HG02970 (cell line): ENCODE results near the gene CLDN11.

ENCODE experiments used
- ATAC-seq: cut with Tn5 transposase; IDR thresholded peaks from one replicate; pipeline ENCODE4 v1.9.1; 2021; ENCODE audit warnings: mild to moderate bottlenecking, moderate library complexity, moderate number of reproducible peaks; ENCODE audit not compliant: unreplicated experiment, low FRiP score

The CLDN11 gene

GRCh38 chr3:170425491-170426239 lies 7.0 kb downstream of the CLDN11 start:
- ATAC-seq: no peak

- no peak for ATAC-seq
These were observed 7.7 kb downstream of the CLDN11 start for GRCh38 chr3:170426240-170426797.

GRCh38 chr3:170428095-170428494 lies 9.4 kb downstream of the CLDN11 start:
- ATAC-seq: no peak

- ATAC-seq: no peak
These were observed 10.4 kb downstream of the CLDN11 start for GRCh38 chr3:170429050-170429449.

DNA sequence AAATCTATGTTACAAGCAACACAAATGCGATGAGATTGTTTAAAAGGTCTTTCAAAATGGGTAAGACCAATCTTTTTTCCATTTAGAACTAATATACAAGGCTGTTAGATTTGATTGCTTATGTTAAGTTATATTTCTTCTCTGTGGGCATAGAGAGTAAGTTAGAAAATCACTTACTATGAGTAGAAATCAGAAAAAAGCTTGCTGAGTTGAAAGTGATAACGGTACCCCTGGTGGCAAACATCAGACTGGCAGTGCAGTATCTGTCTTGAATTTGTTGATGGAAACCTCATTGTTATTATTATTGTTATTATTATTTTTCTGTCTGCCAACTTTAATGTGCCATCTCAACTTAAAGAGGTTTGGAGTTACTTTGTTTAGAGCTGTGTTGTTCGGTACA lies 12.4 kb downstream of the CLDN11 start:
- no peak for ATAC-seq

GRCh38 chr3:170432416-170432815 lies 13.7 kb downstream of the CLDN11 start:
- ATAC-seq: no peak

DNA sequence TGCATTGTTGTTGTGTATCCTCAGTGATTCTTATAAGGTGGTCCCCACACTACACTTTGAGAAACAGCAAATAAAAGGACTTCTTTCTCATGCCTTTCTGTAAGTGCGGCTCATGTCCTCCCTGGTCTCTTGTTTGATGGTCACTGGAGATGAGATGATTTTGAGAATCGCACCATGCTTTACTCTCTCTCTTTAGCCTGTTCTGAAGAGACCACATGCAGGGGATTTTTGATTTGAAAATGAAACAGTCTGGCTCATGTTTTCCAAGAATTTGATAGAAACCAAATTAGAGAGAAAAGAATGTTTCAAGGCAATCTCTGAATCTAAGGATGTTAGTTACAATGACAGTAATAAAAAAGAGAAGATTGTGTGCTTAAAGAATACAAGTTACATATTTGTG lies 18.0 kb downstream of the CLDN11 start:
- no peak for ATAC-seq

DNA sequence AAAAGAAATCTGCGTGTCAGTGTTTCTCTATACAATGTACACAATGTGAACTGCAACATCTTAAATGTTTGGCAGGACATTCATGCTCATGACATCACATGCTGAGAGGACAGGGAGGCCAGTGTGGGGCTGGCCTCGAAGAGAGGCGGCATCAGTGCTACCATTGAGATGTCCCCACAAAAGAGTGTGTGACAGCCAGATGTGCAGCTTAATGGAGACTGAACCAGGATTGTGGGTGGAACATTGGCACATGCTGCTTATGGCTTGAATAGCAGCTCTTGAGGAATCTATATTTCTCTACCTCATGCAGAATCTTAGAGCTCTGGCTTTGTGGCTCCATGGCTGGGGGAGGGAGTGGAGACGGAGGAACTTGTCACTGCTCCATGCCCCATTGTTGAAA lies 18.5 kb downstream of the CLDN11 start:
- ATAC-seq: no peak

GRCh38 chr3:170437696-170438407 lies 19.2 kb downstream of the CLDN11 start:
- ATAC-seq: no peak

DNA sequence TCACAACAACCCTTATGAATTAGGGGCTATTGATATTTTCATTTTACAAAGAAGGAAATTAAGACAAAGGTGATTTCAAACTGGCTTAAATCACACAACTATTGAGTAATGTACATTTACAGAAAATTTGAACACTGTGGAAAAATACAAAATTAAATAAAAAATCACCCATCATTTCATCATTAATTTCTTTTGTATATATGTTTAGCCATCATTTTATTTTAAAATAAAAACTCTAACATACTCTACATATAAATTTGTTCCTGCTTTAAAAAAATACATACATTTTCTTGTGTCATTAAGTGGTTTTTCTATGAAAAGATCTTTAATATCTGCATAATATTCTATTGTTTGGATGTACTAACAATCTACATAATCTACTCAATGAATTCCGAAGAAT lies 20.2 kb downstream of the CLDN11 start:
- ATAC-seq: no peak

DNA sequence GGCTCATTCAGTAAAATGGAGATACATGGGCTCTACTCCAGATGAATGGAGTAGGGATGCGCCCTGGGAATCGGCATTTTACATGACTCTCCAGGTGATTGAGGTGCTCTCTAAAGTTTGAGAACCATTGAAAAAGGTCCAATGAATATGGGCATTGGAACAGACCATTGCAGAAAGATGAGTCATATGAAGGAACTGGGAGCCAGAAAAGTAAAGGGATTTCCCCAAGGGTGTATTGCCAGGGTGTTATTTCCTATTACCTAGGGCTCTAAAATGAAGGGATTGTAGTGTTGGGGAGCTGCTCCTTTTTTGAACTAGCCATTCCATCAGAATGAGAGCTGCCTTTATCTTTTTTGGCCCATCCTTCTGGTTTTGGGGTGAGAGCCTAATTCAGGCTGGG lies 21.7 kb downstream of the CLDN11 start:
- ATAC-seq: no peak

- ATAC-seq: no peak
These were observed 22.7 kb downstream of the CLDN11 start for GRCh38 chr3:170441412-170441811.

DNA sequence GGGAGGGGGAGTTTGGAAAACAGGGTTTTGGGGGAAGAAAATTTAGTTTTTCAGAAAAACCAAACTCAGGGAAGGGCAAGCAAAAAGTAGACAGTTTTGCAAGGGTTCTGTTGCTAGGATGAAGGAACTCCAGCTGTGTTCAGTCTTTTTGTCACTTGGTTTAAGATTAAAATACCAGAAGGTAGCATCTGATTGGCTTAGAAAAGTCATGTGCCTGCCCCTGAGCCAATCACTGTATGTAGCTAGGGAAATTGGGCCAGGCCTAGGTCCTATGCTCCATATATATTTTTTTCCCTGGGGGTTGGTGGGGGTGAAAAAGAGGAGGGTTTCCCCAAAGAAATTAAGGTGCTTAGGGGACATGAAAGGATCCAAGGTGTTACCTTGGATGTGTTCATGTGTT lies 24.3 kb downstream of the CLDN11 start:
- no peak for ATAC-seq

GRCh38 chr3:170443457-170443856 lies 24.8 kb downstream of the CLDN11 start:
- ATAC-seq: no peak

DNA sequence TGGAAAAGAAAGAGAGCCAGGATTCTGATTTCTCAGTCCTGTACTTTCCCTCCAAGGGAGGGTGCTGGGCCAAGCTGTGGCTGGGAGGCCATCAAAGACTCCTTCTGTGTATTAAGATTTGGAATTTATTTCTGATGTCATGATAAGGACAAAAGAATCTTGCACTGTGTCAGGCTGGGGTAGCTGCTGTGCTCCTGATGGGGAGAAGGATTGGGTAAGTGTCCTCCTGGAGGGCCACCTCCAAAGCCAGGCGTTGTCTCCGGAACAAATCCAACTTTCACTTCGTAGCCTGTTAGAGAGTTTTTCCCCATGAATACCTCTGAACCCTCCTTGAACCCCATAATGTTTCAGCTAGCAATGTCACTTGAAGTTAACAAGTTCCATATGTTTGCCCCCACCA lies 29.9 kb downstream of the CLDN11 start:
- no peak for ATAC-seq

- no peak for ATAC-seq
These were observed 31.4 kb downstream of the CLDN11 start for GRCh38 chr3:170450039-170450438.

GRCh38 chr3:170454509-170454908 lies 35.8 kb downstream of the CLDN11 start:
- ATAC-seq: no peak

- ATAC-seq: no peak
These were observed 39.6 kb downstream of the CLDN11 start for GRCh38 chr3:170458285-170458684.

DNA sequence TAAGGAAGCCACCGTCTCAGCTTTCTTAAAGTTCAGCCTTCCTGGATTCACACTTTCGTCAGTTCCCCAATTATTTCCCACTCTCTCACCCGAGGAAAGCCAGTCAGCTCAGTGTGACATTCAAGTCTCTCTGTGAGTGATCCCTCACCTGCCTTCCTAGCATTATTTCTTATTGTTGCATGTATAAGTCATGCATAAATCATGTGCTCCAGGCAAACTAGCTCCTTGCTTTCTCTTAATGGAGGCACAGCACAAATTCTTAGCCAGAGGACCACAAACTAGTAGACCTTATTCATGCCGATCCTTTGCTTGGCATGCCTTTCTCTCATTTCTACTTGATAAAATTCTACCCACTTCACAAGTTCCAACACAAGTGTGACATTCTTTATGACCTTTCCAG lies 44.3 kb downstream of the CLDN11 start:
- ATAC-seq: no peak

- ATAC-seq: no peak
These were observed 47.3 kb downstream of the CLDN11 start for GRCh38 chr3:170465955-170466354.

DNA sequence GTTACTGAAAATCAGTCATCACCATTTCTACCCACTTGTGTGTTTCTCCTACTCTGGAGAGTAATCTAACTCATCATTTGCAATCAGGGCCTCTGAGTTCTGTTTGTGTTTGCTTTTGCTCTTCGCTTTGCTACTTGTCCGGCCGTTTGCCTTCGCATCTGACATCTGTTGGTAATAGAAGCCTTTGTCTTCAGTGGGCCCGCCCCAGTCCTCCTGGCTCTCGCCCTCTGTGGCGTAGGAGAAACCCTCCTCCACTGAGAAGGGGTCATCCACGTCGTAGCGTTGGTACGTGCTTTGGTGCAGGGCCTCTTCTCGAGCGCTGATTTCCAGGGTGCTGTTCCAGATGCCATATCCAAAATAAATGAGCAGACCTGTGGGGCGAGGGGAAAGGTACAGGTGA lies 48.3 kb downstream of the CLDN11 start:
- ATAC-seq: no peak
